ENCODE measurements around the gene MYLIP.

DNA sequence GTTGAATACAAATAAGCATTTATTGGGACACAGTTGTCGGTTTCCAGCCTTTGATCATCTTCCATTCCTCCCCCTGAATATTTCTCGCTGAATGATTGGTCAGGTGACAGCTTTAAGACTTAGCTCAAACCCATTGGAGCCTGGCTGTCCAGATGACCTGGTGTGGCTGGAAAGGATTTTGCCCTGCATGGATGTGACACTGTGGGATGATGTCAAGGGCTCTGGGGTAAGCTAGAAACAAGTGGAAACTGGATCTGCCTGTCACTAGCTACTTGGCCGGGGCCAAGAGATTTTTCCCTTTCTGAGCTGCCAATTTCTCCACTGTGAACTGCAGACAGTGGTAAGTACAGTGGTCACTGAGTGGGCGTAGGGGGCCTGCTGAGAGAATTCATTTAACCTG, 41.9 kb upstream of the MYLIP start:
- TF ChIP-seq CTCF (IDR thresholded peaks at IDR 0.05) (no peak), EZH2 (IDR thresholded peaks at IDR 0.05; ENCODE audit: borderline replicate concordance, insufficient read depth, low read depth, low read length, poor library complexity, severe bottlenecking) (no peak)

Measured in B cell (primary cell).